Naive thymus-derived CD4-positive, alpha-beta T cell (primary cell): ENCODE results near the gene ARRDC2. TPM values are rescaled to one million over a fixed set of nuclear protein-coding genes. Genes with fewer than 3 reads are reported as not detected.

ENCODE experiments used
- ATAC-seq: fragments of 150-1000 bp; cut with Tn5 transposase; 2 replicates; pipeline ENCODE4 v1.10.0; 2021; ENCODE audit warnings: mild to moderate bottlenecking, moderate library complexity
- CTCF ChIA-PET: fragments of 350-600 bp; sonication (Branson Sonifier 250); formaldehyde crosslinking; loops from one replicate; lab custom pipeline; 2021; ENCODE audit warnings: antibody characterized with exemption; lab: Charles Lee
- POLR2A ChIA-PET: fragments of 350-600 bp; sonication (Branson Sonifier 250); formaldehyde crosslinking; loops from one replicate; lab custom pipeline; 2021; ENCODE audit warnings: antibody characterized with exemption, inconsistent platforms; lab: Charles Lee
- DNase-seq, 9 donors: peaks; one replicate each; pipeline versions ENCODE4 v3.0.0 to v3.0.0-alpha.2; 2020 to 2022; ENCODE audit warnings: mixed read lengths in 1 of 9
- H3K27ac ChIP-seq: one replicate; pipeline ENCODE4 v1.7.0; 2013; ENCODE audit warnings: mild to moderate bottlenecking, low read depth, low read length, moderate library complexity
- H3K27me3 ChIP-seq, 2 donors: one replicate each; pipeline ENCODE4 v1.7.0; 2013; ENCODE audit warnings: low read length in 2 of 2, mild to moderate bottlenecking in 2 of 2, moderate library complexity in 2 of 2; ENCODE audit not compliant: control insufficient read depth in 2 of 2, insufficient read depth in 2 of 2
- H3K36me3 ChIP-seq, 3 experiments: 1 replicate in 2 of 3; 2 replicates in 1 of 3; pipeline ENCODE4 v1.7.0; 2013; ENCODE audit warnings: low read length in 3 of 3, mild to moderate bottlenecking in 3 of 3, moderate library complexity in 1 of 3; ENCODE audit not compliant: insufficient read depth in 3 of 3, control insufficient read depth in 2 of 3
- H3K4me1 ChIP-seq, 2 donors: one replicate each; pipeline ENCODE4 v1.7.0; 2013; ENCODE audit warnings: low read length in 2 of 2, mild to moderate bottlenecking in 2 of 2, moderate library complexity in 1 of 2; ENCODE audit not compliant: control insufficient read depth in 2 of 2, insufficient read depth in 2 of 2
- H3K4me3 ChIP-seq: 2 replicates; pipeline ENCODE4 v1.7.0; 2013; ENCODE audit warnings: mild to moderate bottlenecking, low read length
- H3K9me3 ChIP-seq, 3 experiments: 1 replicate in 2 of 3; 2 replicates in 1 of 3; pipeline ENCODE4 v1.7.0; 2013; ENCODE audit warnings: low read length in 3 of 3; ENCODE audit not compliant: control insufficient read depth in 2 of 3
- H3K27ac Mint-ChIP-seq, 9 donors: one replicate each; pipeline ENCODE4 v1.8.0; 2020 to 2022; ENCODE audit warnings: mixed read lengths in 9 of 9, mild to moderate bottlenecking in 8 of 9, moderate library complexity in 5 of 9, inconsistent platforms in 2 of 9
- H3K27me3 Mint-ChIP-seq, 5 donors: one replicate each; pipeline ENCODE4 v1.8.0; 2021 to 2022; ENCODE audit warnings: mixed read lengths in 5 of 5, mild to moderate bottlenecking in 1 of 5
- H3K36me3 Mint-ChIP-seq, 5 donors: one replicate each; pipeline ENCODE4 v1.8.0; 2020 to 2022; ENCODE audit warnings: mixed read lengths in 5 of 5, mild to moderate bottlenecking in 3 of 5, inconsistent platforms in 1 of 5
- H3K4me1 Mint-ChIP-seq, 7 donors: one replicate each; pipeline ENCODE4 v1.8.0; 2020 to 2022; ENCODE audit warnings: mixed read lengths in 7 of 7, mild to moderate bottlenecking in 3 of 7, inconsistent platforms in 1 of 7
- H3K4me3 Mint-ChIP-seq, 10 donors: one replicate each; pipeline ENCODE4 v1.8.0; 2020 to 2022; ENCODE audit warnings: mild to moderate bottlenecking in 10 of 10, mixed read lengths in 10 of 10, moderate library complexity in 6 of 10, inconsistent platforms in 2 of 10
- H3K9me3 Mint-ChIP-seq, 11 donors: one replicate each; pipeline ENCODE4 v1.8.0; 2020 to 2022; ENCODE audit warnings: mixed read lengths in 11 of 11, mild to moderate bottlenecking in 4 of 11, inconsistent platforms in 1 of 11, moderate library complexity in 1 of 11
- intact Hi-C, 2 donors: fragments of 100-400 bp; cut with micrococcal nuclease; formaldehyde crosslinking; loops; one replicate each; pipeline ENCODE4 v1.15.1; 2023
- polyA plus RNA-seq, 2 donors: library from polyadenylated mRNA; unstranded; fragments of 300-500 nt; fragmentation: Illumina TruSeq; gene quantifications; one replicate each; pipeline ENCODE4 v1.2.3, GENCODE V29; 2021
- total RNA-seq, 6 experiments: library from RNA in 5 of 6; stranded (reverse) in 5 of 6; gene quantifications; 1 replicate in 5 of 6; 2 replicates in 1 of 6; pipeline ENCODE4 v1.2.3 and lab custom pipeline; 2021 to 2026

Gene ARRDC2
- total and polyA plus RNA-seq, 7 experiments from 2014 or later, result 31.8 to 237 (median 146) TPM

DNA sequence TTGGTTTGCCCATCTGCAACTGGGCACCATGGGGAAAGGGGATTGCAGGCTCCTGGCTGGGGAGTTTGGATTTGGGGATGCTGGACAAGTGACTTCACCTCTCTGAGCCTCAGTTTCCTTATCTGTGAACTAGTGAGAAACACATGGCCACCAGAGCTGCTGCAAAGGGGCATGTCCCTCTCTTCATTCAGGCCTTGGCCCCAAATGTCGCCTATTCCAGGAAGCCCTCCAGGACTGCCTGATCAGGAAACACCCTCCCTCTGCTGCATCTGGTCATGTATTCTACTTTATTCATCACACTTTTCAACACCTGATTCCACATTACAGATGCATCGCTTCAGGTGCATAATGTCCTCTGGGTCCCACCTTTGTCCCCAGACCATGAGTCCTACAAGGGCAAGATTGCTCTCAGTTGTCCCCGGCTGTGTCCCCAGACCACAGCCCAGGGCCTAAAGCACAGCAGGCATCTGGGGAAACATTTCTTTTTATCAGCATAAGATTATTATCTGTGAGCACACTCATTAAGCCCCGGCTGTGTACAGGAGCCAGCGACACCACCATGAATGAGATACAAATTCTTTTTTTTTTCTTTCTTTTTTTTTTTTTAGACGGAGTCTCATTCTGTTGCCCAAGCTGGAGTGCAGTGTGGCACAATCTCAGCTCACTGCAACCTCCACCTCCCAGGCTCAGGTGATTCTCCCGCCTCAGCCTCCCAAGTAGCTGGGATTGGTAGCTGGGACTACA, 37.5 kb downstream of the ARRDC2 start:
- H3K4me1 ChIP-seq, result peaks cover 12 to 33% of the 10 kb centered on the region in 2 donors
- ATAC-seq, result no peak
- H3K36me3 Mint-ChIP-seq, result peaks cover 0 to 30% (median 0%) of the 10 kb centered on the region in 5 donors

DNA sequence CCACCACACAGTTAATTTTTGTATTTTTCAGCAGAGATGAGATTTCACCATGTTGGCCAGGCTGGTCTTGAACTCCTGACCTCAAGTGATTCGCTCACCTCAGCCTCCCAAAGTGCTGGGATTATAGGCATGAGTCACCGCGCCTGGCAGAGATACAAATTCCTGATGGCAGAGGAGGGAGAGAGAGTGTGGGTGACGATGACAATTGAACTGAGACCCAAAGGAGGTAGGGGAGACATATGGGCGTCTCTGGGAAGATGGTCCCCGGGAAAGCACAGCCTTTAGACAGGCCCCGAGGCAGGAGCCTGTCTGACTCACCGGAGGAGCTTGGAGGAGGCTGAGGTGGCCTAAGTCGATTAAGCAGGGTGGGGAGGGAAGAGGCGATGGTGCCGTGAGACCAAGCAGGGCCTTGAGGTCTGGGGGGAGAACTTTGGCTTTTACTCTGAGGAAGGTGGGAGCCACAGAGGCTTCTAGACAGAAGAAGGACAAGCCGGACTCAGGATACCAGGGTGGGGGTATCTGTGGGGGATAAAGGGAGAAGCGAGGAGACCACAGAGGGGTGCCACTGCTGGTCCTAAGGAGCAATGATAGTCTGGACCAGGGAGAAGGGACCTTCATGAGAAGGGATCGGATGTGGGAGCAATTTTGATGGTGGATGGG, 38.2 kb downstream of the ARRDC2 start:
- POLR2A ChIA-PET, result interaction anchor here (0.6 to 45.2 kb wide), 2 partner anchors 27 to 105 kb away, joined by 4 to 961 read pairs; partner anchors contain the start of gene ARRDC2
- ATAC-seq (no peak), DNase-seq (no peak)
- Histone ChIP-seq H3K27me3 (no peaks in the 10 kb centered on the region), H3K36me3 (no peaks in the 10 kb centered on the region), H3K27ac (peak overlapping the region; percentile 76), H3K9me3 (no peaks in the 10 kb centered on the region), H3K4me1 (peaks cover 12 to 33% of the 10 kb centered on the region in 2 donors), H3K4me3 (no peak overlapping the region)
- H3K36me3 Mint-ChIP-seq, result peaks cover 0 to 27% (median 0%) of the 10 kb centered on the region in 5 donors
- peaks cover 47 to 68% (median 64%) of the 10 kb centered on the region in 7 donors for H3K4me1 Mint-ChIP-seq
- H3K4me3 Mint-ChIP-seq, result peak overlapping the region in 3 of 10 donors; percentile 72 to 90 (median 87)
- H3K27ac Mint-ChIP-seq, result peak overlapping the region; percentile 78 to 98 (median 95)
- intact Hi-C loops, result no loop called here
- H3K9me3 Mint-ChIP-seq, result peaks cover 0 to 2% (median 0%) of the 10 kb centered on the region in 11 donors
- peaks cover 0 to 4% (median 0%) of the 10 kb centered on the region in 5 donors for H3K27me3 Mint-ChIP-seq
- CTCF ChIA-PET, result interaction anchor here (0.7 to 3.2 kb wide), 4 partner anchors 12 to 134 kb away, joined by 4 to 13 read pairs (median 9); no protein-coding TSS in a partner anchor

More for the DNA sequence above, 37.5 kb downstream of the ARRDC2 start:
- no peaks in the 10 kb centered on the region for H3K27me3 ChIP-seq
- Mint-ChIP-seq H3K27me3 (peaks cover 0 to 7% (median 0%) of the 10 kb centered on the region in 5 donors), H3K9me3 (peaks cover 0 to 5% (median 0%) of the 10 kb centered on the region in 11 donors), H3K4me1 (peaks cover 41 to 67% (median 61%) of the 10 kb centered on the region in 7 donors), H3K4me3 (peak overlapping the region; percentile 66 to 90 (median 86)), H3K27ac (peak overlapping the region; percentile 81 to 98 (median 95))
- DNase-seq, result no peak
- intact Hi-C loops, result loop anchor here (1.0 to 2.0 kb wide), 7 partner anchors 13 to 41 kb away; partner anchors contain the start of genes ARRDC2 (in 1 of the 2) and IL12RB1 (in 1 of the 2)
- no peaks in the 10 kb centered on the region for H3K36me3 ChIP-seq
- peak overlapping the region; percentile 79 for H3K4me3 ChIP-seq
- CTCF ChIA-PET, result interaction anchor here (0.6 to 3.2 kb wide), 10 partner anchors 8 to 133 kb away, joined by 3 to 13 read pairs (median 4); no protein-coding TSS in a partner anchor
- POLR2A ChIA-PET, result interaction anchor here (0.6 to 45.2 kb wide), 10 partner anchors 10 to 263 kb away, joined by 3 to 961 read pairs (median 4); partner anchors contain the start of genes ARRDC2, JUND and MAST3
- no peaks in the 10 kb centered on the region for H3K9me3 ChIP-seq
- peak overlapping the region; percentile 76 for H3K27ac ChIP-seq

DNA sequence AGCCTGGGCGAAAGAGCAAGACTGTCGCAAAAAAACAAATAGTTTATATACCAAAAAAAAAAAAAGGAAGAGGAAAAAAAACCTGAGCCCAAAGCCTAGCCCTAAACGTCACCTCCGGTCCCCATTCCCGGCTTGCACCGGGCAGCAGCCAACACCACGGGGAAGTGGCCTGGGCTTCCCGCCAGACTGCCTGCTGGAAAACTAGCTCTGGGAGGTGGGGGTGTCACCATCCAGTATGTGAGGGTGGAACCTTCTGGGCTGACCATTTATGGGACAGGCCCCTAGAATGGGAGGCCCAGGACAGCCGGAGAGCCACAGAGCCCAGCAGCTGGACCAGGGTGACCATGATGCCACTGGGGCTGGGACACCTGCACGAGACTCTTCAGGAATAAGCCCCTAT, 41.4 kb downstream of the ARRDC2 start:
- Mint-ChIP-seq H3K4me1 (peaks cover 31 to 60% (median 51%) of the 10 kb centered on the region in 7 donors), H3K4me3 (no peak overlapping the region), H3K9me3 (peaks cover 0 to 2% (median 0%) of the 10 kb centered on the region in 11 donors), H3K36me3 (peaks cover 0 to 18% (median 0%) of the 10 kb centered on the region in 5 donors), H3K27me3 (no peaks in the 10 kb centered on the region), H3K27ac (peak overlapping the region in 2 of 9 donors; percentile 51 to 97)
- Histone ChIP-seq H3K36me3 (no peaks in the 10 kb centered on the region), H3K27ac (no peak overlapping the region), H3K4me3 (no peak overlapping the region), H3K9me3 (no peaks in the 10 kb centered on the region), H3K4me1 (peaks cover 12 to 13% of the 10 kb centered on the region in 2 donors), H3K27me3 (no peaks in the 10 kb centered on the region)
- intact Hi-C loops, result no loop called here
- ATAC-seq, result no peak
- CTCF ChIA-PET, result no interaction called here
- no peak for DNase-seq
- POLR2A ChIA-PET, result interaction anchor here (0.6 to 45.2 kb wide), 2 partner anchors 30 to 41 kb away, joined by 4 to 961 read pairs; partner anchors contain the start of gene ARRDC2

GRCh38 chr19:18051887-18052286, 43.9 kb downstream of the ARRDC2 start:
- no peak overlapping the region for H3K27ac ChIP-seq
- no peak overlapping the region for H3K4me3 Mint-ChIP-seq
- no peak for ATAC-seq
- CTCF ChIA-PET, result interaction anchor here (0.7 kb wide), 1 partner anchor 114 kb away, joined by 4 read pairs; no protein-coding TSS in a partner anchor
- intact Hi-C loops, result no loop called here
- H3K27me3 ChIP-seq, result no peaks in the 10 kb centered on the region
- H3K27ac Mint-ChIP-seq, result no peak overlapping the region
- no peak overlapping the region for H3K4me3 ChIP-seq
- peaks cover 0 to 9% (median 0%) of the 10 kb centered on the region in 5 donors for H3K36me3 Mint-ChIP-seq
- no peaks in the 10 kb centered on the region for H3K9me3 ChIP-seq
- no peaks in the 10 kb centered on the region for H3K36me3 ChIP-seq
- H3K4me1 ChIP-seq, result peaks cover 0 to 2% of the 10 kb centered on the region in 2 donors
- DNase-seq, result no peak
- POLR2A ChIA-PET, result interaction anchor here (45.2 kb wide), 1 partner anchor 32 kb away, joined by 961 read pairs; the partner anchor contains the start of gene ARRDC2
- H3K9me3 Mint-ChIP-seq, result peaks cover 0 to 2% (median 0%) of the 10 kb centered on the region in 11 donors
- H3K27me3 Mint-ChIP-seq, result no peaks in the 10 kb centered on the region
- H3K4me1 Mint-ChIP-seq, result peaks cover 15 to 39% (median 32%) of the 10 kb centered on the region in 7 donors

- peaks cover 0 to 2% (median 0%) of the 10 kb centered on the region in 11 donors for H3K9me3 Mint-ChIP-seq
- ChIA-PET POLR2A (interaction anchor here (1.4 to 45.2 kb wide), 2 partner anchors 34 to 53 kb away, joined by 5 to 961 read pairs; partner anchors contain the start of gene ARRDC2), CTCF (interaction anchor here (1.0 to 1.2 kb wide), 2 partner anchors 9 to 10 kb away, joined by 3 read pairs; no protein-coding TSS in a partner anchor)
- no peak for ATAC-seq
- H3K36me3 Mint-ChIP-seq, result peaks cover 0 to 11% (median 0%) of the 10 kb centered on the region in 5 donors
- peak overlapping the region in 7 of 9 donors; percentile 3 to 78 (median 69) for H3K27ac Mint-ChIP-seq
- H3K4me3 Mint-ChIP-seq, result peak overlapping the region in 1 of 10 donors; percentile 9
- Histone ChIP-seq H3K9me3 (no peaks in the 10 kb centered on the region), H3K27ac (no peak overlapping the region), H3K4me3 (no peak overlapping the region), H3K27me3 (no peaks in the 10 kb centered on the region), H3K4me1 (peaks cover 6 to 14% of the 10 kb centered on the region in 2 donors), H3K36me3 (no peaks in the 10 kb centered on the region)
- intact Hi-C loops, result no loop called here
- no peaks in the 10 kb centered on the region for H3K27me3 Mint-ChIP-seq
- peak in 5 of 9 donors; percentile 6 to 30 (median 23) for DNase-seq
- H3K4me1 Mint-ChIP-seq, result peaks cover 10 to 45% (median 35%) of the 10 kb centered on the region in 7 donors
These were observed 45.7 kb downstream of the ARRDC2 start for GRCh38 chr19:18053576-18054219.
